ENCODE data around the gene TSEN2.

DNA sequence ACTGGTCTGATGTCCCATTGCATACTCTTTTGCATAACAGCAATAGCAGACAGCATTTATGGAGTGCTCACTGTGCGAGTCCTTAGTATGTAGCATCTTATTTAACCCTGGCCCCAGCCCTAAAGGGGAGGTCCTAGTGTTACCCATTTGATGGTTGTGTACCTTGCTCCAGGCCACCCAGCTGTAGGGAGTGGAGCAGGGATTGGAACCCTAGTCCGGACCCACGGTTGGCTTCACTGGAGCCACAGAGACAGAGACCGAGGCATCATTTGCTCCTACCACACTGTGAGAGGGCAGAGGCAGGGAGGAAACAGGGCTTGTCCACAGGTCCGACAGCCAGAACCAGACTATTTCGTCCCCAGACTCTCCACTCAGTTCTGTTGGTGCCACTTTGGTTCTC lies 16.0 kb upstream of the TSEN2 start:
- TF ChIP-seq, protein P1, sequence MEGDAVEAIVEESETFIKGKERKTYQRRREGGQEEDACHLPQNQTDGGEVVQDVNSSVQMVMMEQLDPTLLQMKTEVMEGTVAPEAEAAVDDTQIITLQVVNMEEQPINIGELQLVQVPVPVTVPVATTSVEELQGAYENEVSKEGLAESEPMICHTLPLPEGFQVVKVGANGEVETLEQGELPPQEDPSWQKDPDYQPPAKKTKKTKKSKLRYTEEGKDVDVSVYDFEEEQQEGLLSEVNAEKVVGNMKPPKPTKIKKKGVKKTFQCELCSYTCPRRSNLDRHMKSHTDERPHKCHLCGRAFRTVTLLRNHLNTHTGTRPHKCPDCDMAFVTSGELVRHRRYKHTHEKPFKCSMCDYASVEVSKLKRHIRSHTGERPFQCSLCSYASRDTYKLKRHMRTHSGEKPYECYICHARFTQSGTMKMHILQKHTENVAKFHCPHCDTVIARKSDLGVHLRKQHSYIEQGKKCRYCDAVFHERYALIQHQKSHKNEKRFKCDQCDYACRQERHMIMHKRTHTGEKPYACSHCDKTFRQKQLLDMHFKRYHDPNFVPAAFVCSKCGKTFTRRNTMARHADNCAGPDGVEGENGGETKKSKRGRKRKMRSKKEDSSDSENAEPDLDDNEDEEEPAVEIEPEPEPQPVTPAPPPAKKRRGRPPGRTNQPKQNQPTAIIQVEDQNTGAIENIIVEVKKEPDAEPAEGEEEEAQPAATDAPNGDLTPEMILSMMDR (IDR thresholded peaks at IDR 0.05; ENCODE audit: insufficient read depth, low read length, poor library complexity, severe bottlenecking) = no peak
- TF ChIP-seq EZH2phosphoT487 (conservative IDR thresholded peaks at IDR 0.05; ENCODE audit: low read length) = no peak
